HepG2 (cell line): Measurements from ENCODE around the gene ABCB6. TPM values are rescaled to one million over a fixed set of nuclear protein-coding genes. Genes with fewer than 3 reads are reported as not detected.

ENCODE experiments used
- BCL6 ChIP-seq: IDR thresholded peaks from 2 replicates; pipeline ENCODE4 v1.6.1; 2016; ENCODE audit warnings: missing genetic modification reagents, missing compliant biosample characterization
- FOSL2 ChIP-seq: sonication (generic); formaldehyde crosslinking; IDR thresholded peaks from 2 replicates; pipeline ENCODE4 v1.4.0; 2020; ENCODE audit warnings: missing genetic modification reagents
- HDAC1 ChIP-seq: sonication (generic); formaldehyde crosslinking; IDR thresholded peaks from 2 replicates; pipeline ENCODE4 v1.5.1; 2020; ENCODE audit warnings: mild to moderate bottlenecking, missing genetic modification reagents
- KDM1A ChIP-seq: IDR thresholded peaks from 2 replicates; pipeline ENCODE4 v1.6.1; 2016; ENCODE audit warnings: missing compliant biosample characterization
- ONECUT2 ChIP-seq: sonication (generic); formaldehyde crosslinking; IDR thresholded peaks from 2 replicates; pipeline ENCODE4 v1.4.0; 2020; ENCODE audit warnings: missing genetic modification reagents
- RARG ChIP-seq: sonication (generic); formaldehyde crosslinking; IDR thresholded peaks from 2 replicates; pipeline ENCODE4 v1.4.0; 2020; ENCODE audit warnings: low read depth, mild to moderate bottlenecking, missing genetic modification reagents
- SP2 ChIP-seq: sonication (generic); formaldehyde crosslinking; IDR thresholded peaks from 2 replicates; pipeline ENCODE4 v1.5.1; 2020; ENCODE audit warnings: mild to moderate bottlenecking, missing genetic modification reagents
- STAT5B ChIP-seq: sonication (generic); formaldehyde crosslinking; IDR thresholded peaks from 2 replicates; pipeline ENCODE4 v1.4.0; 2020; ENCODE audit warnings: missing genetic modification reagents
- ZEB1 ChIP-seq: IDR thresholded peaks from 2 replicates; pipeline ENCODE4 v1.6.1; 2012; ENCODE audit warnings: mild to moderate bottlenecking, low read depth, inconsistent platforms; ENCODE audit not compliant: insufficient replicate concordance
- ZNF264 ChIP-seq: sonication (generic); formaldehyde crosslinking; IDR thresholded peaks from 2 replicates; pipeline ENCODE4 v1.4.0; 2020; ENCODE audit warnings: missing genetic modification reagents
- ZNF326 ChIP-seq: sonication (generic); formaldehyde crosslinking; IDR thresholded peaks from 2 replicates; pipeline ENCODE4 v1.4.0; 2020; ENCODE audit warnings: missing genetic modification reagents, borderline replicate concordance
- ZNF792 ChIP-seq: IDR thresholded peaks from 2 replicates; pipeline ENCODE4 v1.6.1; 2016
- polyA plus RNA-seq, 8 experiments: library from polyadenylated mRNA; depleted of rRNA in 3 of 8; stranded (reverse) in 7 of 8; unstranded in 1 of 8; fragments of >200 nt; fragmentation: Illumina TruSeq in 4 of 8; extraction: Trizol in 4 of 8; gene quantifications; 2 replicates each; pipeline versions ENCODE4 v1.2.1 to v1.2.3, GENCODE V29; 2011 to 2016; ENCODE audit warnings: low read depth in 4 of 8, missing spikeins in 1 of 8, mixed read lengths in 1 of 8; ENCODE audit not compliant: insufficient read depth in 1 of 8
- total RNA-seq, 5 experiments: library from RNA; depleted of rRNA; stranded (reverse); fragments of >200 nt; fragmentation: Illumina TruSeq; extraction: Trizol; gene quantifications; 2 replicates each; pipeline ENCODE4 v1.2.3, GENCODE V29; 2016; ENCODE audit warnings: low read depth in 1 of 5
- TF ChIP-seq, protein P1 (sequence below): fragments of 450-650 bp; IDR thresholded peaks from 2 replicates; pipeline ENCODE4 v1.6.1; 2017; ENCODE audit warnings: mild to moderate bottlenecking
- TF ChIP-seq, protein P2 (sequence below): sonication (generic); formaldehyde crosslinking; conservative IDR thresholded peaks from 2 replicates; pipeline ENCODE4 v1.5.0; 2020; ENCODE audit warnings: missing genetic modification reagents
- TF ChIP-seq, protein P3 (sequence below): sonication (generic); formaldehyde crosslinking; IDR thresholded peaks from 2 replicates; pipeline ENCODE4 v1.5.1; 2020; ENCODE audit warnings: missing genetic modification reagents, mild to moderate bottlenecking, borderline replicate concordance
- TF ChIP-seq, protein P4 (sequence below): sonication (generic); formaldehyde crosslinking; IDR thresholded peaks from 2 replicates; pipeline ENCODE4 v1.4.0; 2020; ENCODE audit warnings: missing genetic modification reagents
- TF ChIP-seq, protein P5 (sequence below), 2 experiments: sonication (generic) in 1 of 2; formaldehyde crosslinking in 1 of 2; IDR thresholded peaks; 2 replicates each; pipeline versions ENCODE4 v1.4.0 to v1.6.1; 2018 to 2020; ENCODE audit warnings: missing genetic modification reagents in 2 of 2, borderline replicate concordance in 1 of 2, low read depth in 1 of 2, mild to moderate bottlenecking in 1 of 2, missing biosample characterization in 1 of 2

The ABCB6 gene
- total and polyA plus RNA-seq, 2 of the 13 experiments (the other 11 are each of a cell fraction or from before 2014, with no cell fraction given) = 91.1 to 137 TPM

DNA sequence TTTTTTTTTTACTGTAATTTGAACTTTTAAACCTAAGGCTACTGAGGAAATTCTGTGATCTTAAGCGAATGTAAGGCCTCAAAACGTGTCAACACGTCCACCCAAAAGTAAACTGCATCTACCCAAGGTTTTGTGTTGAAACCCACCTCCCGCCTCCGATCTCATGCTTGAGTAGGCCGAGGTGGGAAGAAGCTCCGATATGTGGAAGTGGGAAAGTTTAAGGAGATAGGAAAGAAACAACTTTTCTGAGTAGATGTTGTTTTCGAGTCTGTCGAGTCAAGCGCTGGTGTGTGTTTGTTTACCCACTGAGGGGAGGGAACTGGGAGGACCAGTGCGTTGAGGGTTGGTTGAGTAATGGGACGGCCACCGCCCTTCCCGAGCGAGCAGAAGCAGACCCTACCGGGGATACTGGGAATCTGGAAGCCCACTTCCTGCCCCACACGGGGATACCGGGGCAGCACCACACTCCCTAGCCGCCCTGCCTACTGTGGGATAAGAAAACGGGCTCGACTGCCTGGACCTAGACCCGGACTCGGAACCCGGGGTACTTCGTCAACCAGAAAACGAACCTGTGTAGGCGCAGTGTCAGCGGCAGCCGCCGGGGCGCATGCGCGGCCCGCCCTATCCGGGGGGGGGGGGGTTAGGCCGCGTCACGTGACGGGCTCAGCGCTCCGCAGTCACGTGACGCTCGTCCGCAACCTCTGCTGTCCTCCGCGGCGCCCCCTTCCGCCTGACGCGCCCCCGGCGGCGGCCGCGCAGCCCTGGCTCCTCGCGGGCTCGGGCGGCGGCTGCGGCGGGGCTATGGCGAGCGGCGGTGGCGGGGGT, 41.0 kb downstream of the ABCB6 start, which contains the start of gene RETREG2 (continued):
- TF ChIP-seq, protein P1, sequence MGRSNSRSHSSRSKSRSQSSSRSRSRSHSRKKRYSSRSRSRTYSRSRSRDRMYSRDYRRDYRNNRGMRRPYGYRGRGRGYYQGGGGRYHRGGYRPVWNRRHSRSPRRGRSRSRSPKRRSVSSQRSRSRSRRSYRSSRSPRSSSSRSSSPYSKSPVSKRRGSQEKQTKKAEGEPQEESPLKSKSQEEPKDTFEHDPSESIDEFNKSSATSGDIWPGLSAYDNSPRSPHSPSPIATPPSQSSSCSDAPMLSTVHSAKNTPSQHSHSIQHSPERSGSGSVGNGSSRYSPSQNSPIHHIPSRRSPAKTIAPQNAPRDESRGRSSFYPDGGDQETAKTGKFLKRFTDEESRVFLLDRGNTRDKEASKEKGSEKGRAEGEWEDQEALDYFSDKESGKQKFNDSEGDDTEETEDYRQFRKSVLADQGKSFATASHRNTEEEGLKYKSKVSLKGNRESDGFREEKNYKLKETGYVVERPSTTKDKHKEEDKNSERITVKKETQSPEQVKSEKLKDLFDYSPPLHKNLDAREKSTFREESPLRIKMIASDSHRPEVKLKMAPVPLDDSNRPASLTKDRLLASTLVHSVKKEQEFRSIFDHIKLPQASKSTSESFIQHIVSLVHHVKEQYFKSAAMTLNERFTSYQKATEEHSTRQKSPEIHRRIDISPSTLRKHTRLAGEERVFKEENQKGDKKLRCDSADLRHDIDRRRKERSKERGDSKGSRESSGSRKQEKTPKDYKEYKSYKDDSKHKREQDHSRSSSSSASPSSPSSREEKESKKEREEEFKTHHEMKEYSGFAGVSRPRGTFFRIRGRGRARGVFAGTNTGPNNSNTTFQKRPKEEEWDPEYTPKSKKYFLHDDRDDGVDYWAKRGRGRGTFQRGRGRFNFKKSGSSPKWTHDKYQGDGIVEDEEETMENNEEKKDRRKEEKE = no peak
- peak; percentile 90 for TF ChIP-seq FOSL2 (CRISPR knock-in tag)
- TF ChIP-seq SP2 = peak; percentile 78
- TF ChIP-seq KDM1A = no peak
- TF ChIP-seq ZNF792 (CRISPR knock-in tag) = no peak
- TF ChIP-seq, protein P2, sequence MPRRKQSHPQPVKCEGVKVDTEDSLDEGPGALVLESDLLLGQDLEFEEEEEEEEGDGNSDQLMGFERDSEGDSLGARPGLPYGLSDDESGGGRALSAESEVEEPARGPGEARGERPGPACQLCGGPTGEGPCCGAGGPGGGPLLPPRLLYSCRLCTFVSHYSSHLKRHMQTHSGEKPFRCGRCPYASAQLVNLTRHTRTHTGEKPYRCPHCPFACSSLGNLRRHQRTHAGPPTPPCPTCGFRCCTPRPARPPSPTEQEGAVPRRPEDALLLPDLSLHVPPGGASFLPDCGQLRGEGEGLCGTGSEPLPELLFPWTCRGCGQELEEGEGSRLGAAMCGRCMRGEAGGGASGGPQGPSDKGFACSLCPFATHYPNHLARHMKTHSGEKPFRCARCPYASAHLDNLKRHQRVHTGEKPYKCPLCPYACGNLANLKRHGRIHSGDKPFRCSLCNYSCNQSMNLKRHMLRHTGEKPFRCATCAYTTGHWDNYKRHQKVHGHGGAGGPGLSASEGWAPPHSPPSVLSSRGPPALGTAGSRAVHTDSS (CRISPR knock-in tag) = 0 out of 2 replicates have a peak, but pooled peaks have one; percentile 42
- no peak for TF ChIP-seq ZEB1
- TF ChIP-seq, protein P3, sequence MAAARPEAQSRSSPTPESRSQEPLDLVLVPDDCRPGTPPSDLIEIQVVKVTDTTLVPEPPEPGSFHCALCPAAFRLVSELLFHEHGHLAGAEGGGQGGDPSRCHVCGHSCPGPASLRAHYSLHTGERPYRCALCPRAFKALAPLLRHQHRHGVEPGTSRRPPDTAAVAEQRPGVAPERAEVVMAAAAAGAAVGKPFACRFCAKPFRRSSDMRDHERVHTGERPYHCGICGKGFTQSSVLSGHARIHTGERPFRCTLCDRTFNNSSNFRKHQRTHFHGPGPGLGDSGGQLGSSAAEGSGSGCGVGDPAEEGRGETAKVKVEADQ = no peak
- TF ChIP-seq, protein P4, sequence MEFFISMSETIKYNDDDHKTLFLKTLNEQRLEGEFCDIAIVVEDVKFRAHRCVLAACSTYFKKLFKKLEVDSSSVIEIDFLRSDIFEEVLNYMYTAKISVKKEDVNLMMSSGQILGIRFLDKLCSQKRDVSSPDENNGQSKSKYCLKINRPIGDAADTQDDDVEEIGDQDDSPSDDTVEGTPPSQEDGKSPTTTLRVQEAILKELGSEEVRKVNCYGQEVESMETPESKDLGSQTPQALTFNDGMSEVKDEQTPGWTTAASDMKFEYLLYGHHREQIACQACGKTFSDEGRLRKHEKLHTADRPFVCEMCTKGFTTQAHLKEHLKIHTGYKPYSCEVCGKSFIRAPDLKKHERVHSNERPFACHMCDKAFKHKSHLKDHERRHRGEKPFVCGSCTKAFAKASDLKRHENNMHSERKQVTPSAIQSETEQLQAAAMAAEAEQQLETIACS (CRISPR knock-in tag) = 0 out of 2 replicates have a peak, but pooled peaks have one; percentile 31
- 0 out of 2 replicates have a peak, but pooled peaks have one; percentile 62 for TF ChIP-seq ZNF264
- TF ChIP-seq ZNF326 (CRISPR knock-in tag) = no peak
- TF ChIP-seq BCL6 (CRISPR knock-in tag) = peak; percentile 20; the same call in 1 of the 2 replicates
- TF ChIP-seq RARG (CRISPR knock-in tag) = no peak; the same call in 1 of the 2 replicates
- no peak for TF ChIP-seq ONECUT2 (CRISPR knock-in tag)
- peak; percentile 35; the same call in 1 of the 2 replicates for TF ChIP-seq HDAC1
- TF ChIP-seq STAT5B (CRISPR knock-in tag) = no peak
- TF ChIP-seq, protein P5, sequence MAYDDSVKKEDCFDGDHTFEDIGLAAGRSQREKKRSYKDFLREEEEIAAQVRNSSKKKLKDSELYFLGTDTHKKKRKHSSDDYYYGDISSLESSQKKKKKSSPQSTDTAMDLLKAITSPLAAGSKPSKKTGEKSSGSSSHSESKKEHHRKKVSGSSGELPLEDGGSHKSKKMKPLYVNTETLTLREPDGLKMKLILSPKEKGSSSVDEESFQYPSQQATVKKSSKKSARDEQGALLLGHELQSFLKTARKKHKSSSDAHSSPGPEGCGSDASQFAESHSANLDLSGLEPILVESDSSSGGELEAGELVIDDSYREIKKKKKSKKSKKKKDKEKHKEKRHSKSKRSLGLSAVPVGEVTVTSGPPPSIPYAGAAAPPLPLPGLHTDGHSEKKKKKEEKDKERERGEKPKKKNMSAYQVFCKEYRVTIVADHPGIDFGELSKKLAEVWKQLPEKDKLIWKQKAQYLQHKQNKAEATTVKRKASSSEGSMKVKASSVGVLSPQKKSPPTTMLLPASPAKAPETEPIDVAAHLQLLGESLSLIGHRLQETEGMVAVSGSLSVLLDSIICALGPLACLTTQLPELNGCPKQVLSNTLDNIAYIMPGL (CRISPR knock-in tag; IDR thresholded peaks at IDR 0.05; ENCODE audit: borderline replicate concordance in 1 of 2, low read depth in 1 of 2) = peak in 1 of 2 experiments; percentile 71; a peak in 3 of 4 replicates
